Epithelial cell of proximal tubule (primary cell): ENCODE data around the gene CCDC60. TPM values are rescaled to one million over a fixed set of nuclear protein-coding genes. Genes with fewer than 3 reads are reported as not detected.

Source experiments
- DNase-seq: peaks from one replicate; pipeline ENCODE4 v3.0.0-alpha.2; 2011; ENCODE audit warnings: low read depth
- H3K4me3 ChIP-seq: 2 replicates; pipeline ENCODE4 v1.5.1; 2011; ENCODE audit warnings: low read depth, mild to moderate bottlenecking, low read length
- CTCF ChIP-seq: conservative IDR thresholded peaks from 2 replicates; pipeline ENCODE4 v1.5.1; 2012; ENCODE audit warnings: low read depth, mild to moderate bottlenecking, low read length
- total RNA-seq: library from RNA; depleted of rRNA; stranded (reverse); fragments of >200 nt; gene quantifications from 2 replicates; pipeline ENCODE4 v1.2.3, GENCODE V29; 2015

The CCDC60 gene
- total RNA-seq, 1 donor from 2014 or later = not detected

GRCh38 chr12:119412306-119412705 is 77.8 kb downstream of the CCDC60 start:
- no peak for TF ChIP-seq CTCF
- no peak overlapping the region for H3K4me3 ChIP-seq
- DNase-seq = no peak

- DNase-seq = peak; percentile 20
- peak; percentile 87 for TF ChIP-seq CTCF
- no peak overlapping the region for H3K4me3 ChIP-seq
Measured at GRCh38 chr12:119412811-119413794, 78.6 kb downstream of the CCDC60 start.

- no peak overlapping the region for H3K4me3 ChIP-seq
- no peak for TF ChIP-seq CTCF
- DNase-seq = no peak
Measured at GRCh38 chr12:119415714-119416113, 81.2 kb downstream of the CCDC60 start.

GRCh38 chr12:119417440-119417839 is 82.9 kb downstream of the CCDC60 start:
- TF ChIP-seq CTCF = no peak
- no peak overlapping the region for H3K4me3 ChIP-seq

GRCh38 chr12:119419381-119419780 is 84.9 kb downstream of the CCDC60 start:
- no peak overlapping the region for H3K4me3 ChIP-seq
- no peak for TF ChIP-seq CTCF
- no peak for DNase-seq

More at GRCh38 chr12:119417440-119417839, 82.9 kb downstream of the CCDC60 start:
- no peak for DNase-seq

GRCh38 chr12:119423285-119423684 is 88.8 kb downstream of the CCDC60 start:
- DNase-seq = no peak
- no peak for TF ChIP-seq CTCF
- no peak overlapping the region for H3K4me3 ChIP-seq
